Endothelial cell of umbilical vein (primary cell): ENCODE results near the gene ZNF705A. TPM values are rescaled to one million over a fixed set of nuclear protein-coding genes. Genes with fewer than 3 reads are reported as not detected.
"Not testable (repeated sequence)": the region's sequence is repeated elsewhere in the genome, so short reads cannot be mapped to it uniquely, and the experiment has no call there.

Experiments
- BruUV-seq: library from RNA; stranded (reverse); fragments of 400-500 nt; replicated peaks from 2 replicates; lab custom pipeline; 2021; lab: Mats Ljungman, UMichigan
- CTCF ChIA-PET: fragments of 300-600, 350-600 bp; sonication (Branson Sonifier 250); formaldehyde crosslinking; loops from one replicate; lab custom pipeline; 2021; ENCODE audit warnings: antibody characterized with exemption, inconsistent platforms; lab: Charles Lee
- POLR2A ChIA-PET: fragments of 300-600, 350-600 bp; sonication (Branson Sonifier 250); formaldehyde crosslinking; loops from one replicate; lab custom pipeline; 2021; ENCODE audit warnings: antibody characterized with exemption, inconsistent platforms; lab: Charles Lee
- DNase-seq: peaks from one replicate; pipeline ENCODE4 v3.0.0-alpha.2; 2011; ENCODE audit warnings: low read depth, low spot score
- FAIRE-seq: peaks from 2 replicates; lab custom pipeline; 2011; peaks lifted over from hg19 to GRCh38; lab: Jason Lieb, UNC
- H2AFZ ChIP-seq: 2 replicates; pipeline ENCODE4 v1.6.0; 2012; ENCODE audit warnings: low read depth, low read length, control low read depth, inconsistent platforms
- H3K27ac ChIP-seq: 2 replicates; pipeline ENCODE4 v1.5.1; 2011; ENCODE audit warnings: low read depth, mild to moderate bottlenecking, control low read depth, low read length, moderate library complexity; ENCODE audit not compliant: insufficient read depth
- H3K27me3 ChIP-seq, 2 experiments: 2 replicates each; pipeline versions ENCODE4 v1.6.0 to v1.6.1; 2011; ENCODE audit warnings: low read length in 2 of 2, mixed read lengths in 1 of 2; ENCODE audit not compliant: control insufficient read depth in 2 of 2, insufficient read depth in 2 of 2
- H3K36me3 ChIP-seq, 2 experiments: 2 replicates in 1 of 2; 3 replicates in 1 of 2; pipeline ENCODE4 v1.5.1; 2011; ENCODE audit warnings: low read length in 2 of 2, mild to moderate bottlenecking in 1 of 2, moderate library complexity in 1 of 2; ENCODE audit not compliant: control insufficient read depth in 2 of 2, insufficient read depth in 2 of 2; ENCODE audit errors: extremely low read depth in 1 of 2
- H3K4me1 ChIP-seq: 3 replicates; pipeline ENCODE4 v1.5.1; 2011; ENCODE audit warnings: mild to moderate bottlenecking, low read length; ENCODE audit not compliant: control insufficient read depth, insufficient read depth; ENCODE audit errors: extremely low read depth
- H3K4me2 ChIP-seq: 2 replicates; pipeline ENCODE4 v1.6.1; 2011; ENCODE audit warnings: low read length, control low read depth, mixed read lengths; ENCODE audit not compliant: insufficient read depth
- H3K4me3 ChIP-seq, 3 experiments: fragments of 200-600 bp in 1 of 3; sonication (generic), shearing (Covaris generic) in 1 of 3; replicated peaks in 1 of 3; 2 replicates each; pipeline ENCODE4 v1.5.1; 2011 to 2016; ENCODE audit warnings: control low read depth in 3 of 3, low read length in 3 of 3, mild to moderate bottlenecking in 2 of 3, inconsistent platforms in 1 of 3, low read depth in 1 of 3, moderate library complexity in 1 of 3; ENCODE audit not compliant: insufficient read depth in 1 of 3
- H3K79me2 ChIP-seq: 2 replicates; pipeline ENCODE4 v1.6.0; 2012; ENCODE audit warnings: low read length, inconsistent platforms; ENCODE audit not compliant: control insufficient read depth, insufficient read depth
- H3K9ac ChIP-seq: replicated peaks from 2 replicates; pipeline ENCODE3; 2011; ENCODE audit warnings: low read length, control low read depth; ENCODE audit not compliant: insufficient read depth; ENCODE audit errors: extremely low read depth
- H3K9me1 ChIP-seq: replicated peaks from 3 replicates; pipeline ENCODE4 v1.6.0; 2011; ENCODE audit warnings: mild to moderate bottlenecking, low read length; ENCODE audit not compliant: control insufficient read depth, insufficient read depth; ENCODE audit errors: extremely low read depth
- H3K9me3 ChIP-seq: replicated peaks from 2 replicates; pipeline ENCODE4 v1.5.1; 2012; ENCODE audit warnings: low read length, inconsistent platforms; ENCODE audit not compliant: control insufficient read depth, insufficient read depth
- H4K20me1 ChIP-seq: replicated peaks from 2 replicates; pipeline ENCODE3; 2011; ENCODE audit warnings: mild to moderate bottlenecking, low read length; ENCODE audit not compliant: control insufficient read depth, insufficient read depth; ENCODE audit errors: extremely low read depth
- EZH2 ChIP-seq: IDR thresholded peaks from 2 replicates; pipeline ENCODE4 v1.6.1; 2012; ENCODE audit warnings: borderline replicate concordance, low read depth, mild to moderate bottlenecking, moderate library complexity, low read length, inconsistent platforms; ENCODE audit not compliant: severe bottlenecking
- FOS ChIP-seq: IDR thresholded peaks from 2 replicates; pipeline ENCODE4 v1.6.1; 2011; ENCODE audit warnings: mild to moderate bottlenecking, low read length, moderate library complexity, borderline replicate concordance; ENCODE audit not compliant: insufficient read depth
- GATA2 ChIP-seq: IDR thresholded peaks from 2 replicates; pipeline ENCODE4 v1.7.0; 2011; ENCODE audit warnings: low read depth, mild to moderate bottlenecking, moderate library complexity, mixed read lengths, low read length; ENCODE audit not compliant: insufficient read length, insufficient read depth
- MAX ChIP-seq: IDR thresholded peaks from 2 replicates; pipeline ENCODE4 v1.6.1; 2011; ENCODE audit not compliant: insufficient read depth, insufficient read length
- POLR2A ChIP-seq: IDR thresholded peaks from 2 replicates; pipeline ENCODE4 v1.6.1; 2012; ENCODE audit warnings: low read depth, mild to moderate bottlenecking, control low read depth, low read length
- POLR2AphosphoS5 ChIP-seq: IDR thresholded peaks from 2 replicates; pipeline ENCODE4 v1.6.1; 2012; ENCODE audit warnings: low read depth, mild to moderate bottlenecking, control low read depth, low read length, moderate library complexity; ENCODE audit not compliant: insufficient read depth
- dilution Hi-C: fragments of 300-500 bp; cut with MboI; formaldehyde crosslinking; loops from one replicate; pipeline ENCODE4 v1.15.0; 2019; ENCODE audit warnings: low sequenced_read_pairs; ENCODE audit not compliant: extremely low pct_ligation_motif_present
- intact Hi-C: fragments of 100-400 bp; cut with micrococcal nuclease; formaldehyde crosslinking; loops from one replicate; pipeline ENCODE4 v1.10.0; 2022
- polyA plus RNA-seq, 4 experiments: library from polyadenylated mRNA; depleted of rRNA in 3 of 4; stranded (reverse) in 3 of 4; unstranded in 1 of 4; fragments of >200 nt; gene quantifications; 2 replicates each; pipeline versions ENCODE4 v1.2.1 to v1.2.3, GENCODE V29; 2011 to 2012; ENCODE audit warnings: missing spikeins in 1 of 4
- total RNA-seq: library from RNA; stranded (reverse); gene quantifications from 2 replicates; pipeline ENCODE4 v1.2.3, GENCODE V29; 2021

ZNF705A gene
- total and polyA plus RNA-seq, 2 donors (not counting 3 experiments of a cell fraction or from before 2014, with no cell fraction given) = not detected

- Histone ChIP-seq H3K4me2 (no peak within 1 kb of the TSS), H3K36me3 (no peaks in the 10 kb centered on the region), H3K79me2 (no peaks in the 10 kb centered on the region), H3K9me1 (no peaks in the 10 kb centered on the region), H3K9ac (no peak within 1 kb of the TSS), H2AFZ (no peak within 1 kb of the TSS), H3K4me3 (no peak within 1 kb of the TSS), H3K4me1 (no peaks in the 10 kb centered on the region), H3K27ac (no peak within 1 kb of the TSS), H3K9me3 (no peaks in the 10 kb centered on the region), H4K20me1 (no peaks in the 10 kb centered on the region), H3K27me3 (no peaks in the 10 kb centered on the region)
- DNase-seq (no peak), FAIRE-seq (no peak)
- CTCF ChIA-PET = interaction anchor here (1.4 kb wide), 1 partner anchor 14 kb away, joined by 4 read pairs; no protein-coding TSS in a partner anchor
- BruUV-seq = no TSS peak
- no peak for TF ChIP-seq MAX
- intact Hi-C loops = no loop called here
- dilution Hi-C loops = no loop called here
- POLR2A ChIA-PET = interaction anchor here (0.6 kb wide), 1 partner anchor 268 kb away, joined by 3 read pairs; no protein-coding TSS in a partner anchor
Measured at GRCh38 chr12:8123124-8123912, 33.5 kb upstream of the ZNF705A start, which contains the start of gene CLEC4A. Gene CLEC4A (plus strand): TSS chr12:8123617. CDS start chr12:8123879, 262 bp downstream.

GRCh38 chr12:8127138-8127537, 29.7 kb upstream of the ZNF705A start:
- Histone ChIP-seq H3K79me2 (no peaks in the 10 kb centered on the region), H3K4me1 (no peaks in the 10 kb centered on the region), H3K9me3 (no peaks in the 10 kb centered on the region), H3K4me3 (no peak overlapping the region), H2AFZ (no peak overlapping the region), H3K27ac (no peak overlapping the region), H3K9me1 (no peaks in the 10 kb centered on the region), H3K36me3 (no peaks in the 10 kb centered on the region), H3K4me2 (no peak overlapping the region), H4K20me1 (no peaks in the 10 kb centered on the region), H3K9ac (no peak overlapping the region), H3K27me3 (no peaks in the 10 kb centered on the region)
- ChIA-PET CTCF (interaction anchor here (0.6 kb wide), 1 partner anchor 377 kb away, joined by 3 read pairs; no protein-coding TSS in a partner anchor), POLR2A (no interaction called here)
- no TSS peak for BruUV-seq
- no peak for TF ChIP-seq FOS
- no peak for TF ChIP-seq POLR2A
- no peak for TF ChIP-seq GATA2
- no peak for TF ChIP-seq EZH2
- TF ChIP-seq POLR2AphosphoS5 = no peak
- dilution Hi-C loops = no loop called here
- intact Hi-C loops = no loop called here
- FAIRE-seq (no peak), DNase-seq (no peak)

- dilution Hi-C loops, H3K9me1 ChIP-seq, BruUV-seq, POLR2A ChIA-PET, H3K9me3 ChIP-seq, H3K9ac ChIP-seq, intact Hi-C loops, H3K27ac ChIP-seq, H2AFZ ChIP-seq, H4K20me1 ChIP-seq, H3K79me2 ChIP-seq, H3K27me3 ChIP-seq, CTCF ChIA-PET, H3K4me2 ChIP-seq, H3K4me3 ChIP-seq, DNase-seq, FAIRE-seq, H3K36me3 ChIP-seq, H3K4me1 ChIP-seq: not testable (repeated sequence)
Measured at GRCh38 chr12:8133636-8134397, 23.0 kb upstream of the ZNF705A start.
